HG02571 (cell line): ENCODE data around the gene TENT5D.
"Not testable (repeated sequence)": the region's sequence is repeated elsewhere in the genome, so short reads cannot be mapped to it uniquely, and the experiment has no call there.

Experiments
- ATAC-seq: cut with Tn5 transposase; IDR thresholded peaks from one replicate; pipeline ENCODE4 v1.9.1; 2021; ENCODE audit warnings: mild to moderate bottlenecking, moderate library complexity; ENCODE audit not compliant: unreplicated experiment

TENT5D gene

GRCh38 chrX:80420147-80420546, at the start of gene TENT5D:
Gene TENT5D (plus strand): TSS chrX:80420447. CDS start chrX:80442540, 22,093 bp downstream.
- no peak for ATAC-seq

- ATAC-seq, result not testable (repeated sequence)
Observed at GRCh38 chrX:80385651-80386050, 34.6 kb upstream of the TENT5D start.

- ATAC-seq, result no peak
Observed at GRCh38 chrX:80388206-80388605, 32.0 kb upstream of the TENT5D start.

- no peak for ATAC-seq
Observed at GRCh38 chrX:80412042-80412441, 8.2 kb upstream of the TENT5D start.

GRCh38 chrX:80423000-80423399, 2.8 kb downstream of the TENT5D start:
- no peak for ATAC-seq

GRCh38 chrX:80423744-80424143, 3.5 kb downstream of the TENT5D start:
- no peak for ATAC-seq

- no peak for ATAC-seq
Observed at GRCh38 chrX:80430826-80431504, 10.7 kb downstream of the TENT5D start.

GRCh38 chrX:80431505-80431832, 11.2 kb downstream of the TENT5D start:
- ATAC-seq, result no peak

GRCh38 chrX:80432441-80432840, 12.2 kb downstream of the TENT5D start:
- ATAC-seq, result no peak

- ATAC-seq, result no peak
Observed at GRCh38 chrX:80432863-80433262, 12.6 kb downstream of the TENT5D start.

- not testable (repeated sequence) for ATAC-seq
Observed at GRCh38 chrX:80468166-80468565, 47.9 kb downstream of the TENT5D start.

GRCh38 chrX:80471582-80471981, 51.3 kb downstream of the TENT5D start:
- ATAC-seq, result no peak

- ATAC-seq, result no peak
Observed at GRCh38 chrX:80485543-80485942, 65.3 kb downstream of the TENT5D start.

- no peak for ATAC-seq
Observed at GRCh38 chrX:80486299-80486698, 66.1 kb downstream of the TENT5D start.

- ATAC-seq, result no peak
Observed at GRCh38 chrX:80489166-80489565, 68.9 kb downstream of the TENT5D start.
